GM21367 (cell line): Measurements from ENCODE around the gene CA14.
"Not testable (repeated sequence)": the region's sequence is repeated elsewhere in the genome, so short reads cannot be mapped to it uniquely, and the experiment has no call there.

ENCODE experiments used
- ATAC-seq: cut with Tn5 transposase; IDR thresholded peaks from one replicate; pipeline ENCODE4 v1.9.1; 2021; ENCODE audit not compliant: unreplicated experiment

CA14 gene

GRCh38 chr1:150280138-150280707 is 22.6 kb downstream of the CA14 start:
- ATAC-seq = no peak

- ATAC-seq = no peak
These were observed 23.7 kb downstream of the CA14 start for GRCh38 chr1:150281221-150281757.

DNA sequence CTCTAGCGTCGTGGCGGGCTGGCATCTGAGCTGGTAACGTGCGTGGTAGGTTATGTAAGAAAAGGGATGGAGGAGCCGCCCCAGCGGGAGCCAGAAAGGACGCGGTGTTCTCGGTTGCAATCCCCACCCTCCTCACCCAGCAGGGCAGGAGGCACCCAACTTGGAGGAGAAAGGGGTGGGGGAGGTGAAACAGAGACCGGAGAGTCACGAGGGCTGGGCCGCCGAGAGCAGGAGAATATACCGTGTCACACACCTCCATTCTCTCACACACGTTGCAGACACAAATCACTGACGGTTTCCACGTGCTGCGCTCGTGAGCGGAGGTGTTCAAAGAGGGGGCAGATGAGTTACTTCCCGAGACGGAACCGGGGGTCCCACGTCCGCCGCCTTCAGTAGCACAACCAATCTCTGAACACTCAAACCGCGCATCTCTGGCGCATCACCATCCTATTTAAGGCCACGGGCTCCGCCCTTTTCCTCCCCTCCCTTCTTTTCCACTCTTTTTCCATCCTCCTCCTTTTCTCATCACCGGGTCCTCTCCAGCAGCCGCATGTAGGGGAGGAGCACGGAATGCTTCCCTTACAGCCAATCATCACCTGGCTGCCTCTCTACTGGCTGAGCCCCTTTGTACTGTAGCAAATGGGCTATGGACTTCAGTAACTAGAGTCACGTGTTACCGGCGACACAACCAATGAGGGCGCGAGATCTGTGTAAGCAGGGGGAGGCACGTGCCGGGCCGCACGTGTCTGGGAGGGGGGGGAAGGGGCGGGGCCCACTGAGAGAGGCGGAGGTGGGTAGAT is 24.4 kb downstream of the CA14 start, which contains the start of gene CIART:
Gene CIART (plus strand): TSS at position 797 of the 800 bp plus-strand sequence. CDS start 714 bp downstream, outside the sequence.
- peak; percentile 57 for ATAC-seq

- ATAC-seq = no peak
These were observed 25.0 kb downstream of the CA14 start for GRCh38 chr1:150282558-150282958.

DNA sequence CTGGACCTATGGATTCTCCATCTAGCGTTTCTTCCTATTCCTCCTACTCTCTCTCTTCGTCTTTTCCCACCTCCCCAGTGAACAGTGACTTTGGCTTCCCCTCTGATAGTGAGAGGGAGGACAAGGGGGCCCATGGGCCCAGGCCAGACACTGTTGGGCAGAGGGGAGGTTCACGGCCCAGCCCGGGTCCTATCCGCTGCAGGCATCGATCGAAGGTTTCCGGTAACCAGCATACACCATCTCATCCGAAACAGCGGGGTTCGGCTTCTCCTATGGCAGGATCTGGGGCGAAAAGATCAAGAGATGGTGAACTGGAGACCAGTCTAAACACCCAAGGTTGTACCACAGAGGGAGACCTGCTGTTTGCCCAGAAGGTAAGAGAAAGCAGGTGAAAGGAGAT is 25.7 kb downstream of the CA14 start:
- no peak for ATAC-seq

DNA sequence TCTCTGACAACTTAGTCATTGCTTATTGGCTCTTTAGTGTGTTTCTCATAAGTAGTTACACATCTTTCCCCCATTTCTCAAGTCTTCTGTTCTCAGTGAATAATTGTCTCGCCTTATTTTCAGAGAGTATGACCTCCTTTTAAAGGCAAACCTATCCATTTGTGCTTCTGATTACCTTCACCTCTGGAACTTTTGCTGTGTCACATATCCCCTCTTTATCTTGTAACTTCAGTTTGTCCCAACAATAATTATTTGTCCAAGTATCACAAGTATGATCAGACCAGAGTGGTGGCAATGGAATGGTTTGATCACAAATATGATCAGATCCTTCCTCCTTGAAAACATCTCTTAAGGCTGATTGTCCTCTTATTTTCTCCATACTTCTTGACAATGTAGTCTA is 30.8 kb downstream of the CA14 start:
- no peak for ATAC-seq

DNA sequence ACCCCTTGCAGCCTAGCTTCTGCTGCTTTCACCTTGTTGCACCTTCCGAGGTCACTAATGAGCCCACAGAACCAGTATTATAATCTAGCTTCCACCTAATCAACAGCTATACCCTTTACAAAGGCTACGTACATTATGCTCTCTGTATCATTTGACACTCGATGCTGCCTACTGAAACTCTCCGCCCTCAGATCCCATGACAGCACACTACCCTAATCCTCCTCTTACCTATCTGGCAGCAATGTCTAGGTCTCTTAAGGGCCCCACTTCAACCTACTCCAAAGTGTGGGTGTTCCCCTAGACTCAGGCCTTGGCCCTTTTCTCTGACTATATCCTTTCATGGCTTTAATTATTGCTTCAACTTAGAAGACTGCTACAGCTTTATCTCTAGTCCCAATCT is 31.2 kb downstream of the CA14 start:
- ATAC-seq = no peak

- peak; percentile 88 for ATAC-seq
These were observed 36.1 kb downstream of the CA14 start, which contains the start of gene MRPS21 for GRCh38 chr1:150293433-150294253. TSS of gene MRPS21 (plus strand) at chr1:150293861. CDS start at chr1:150294367, 506 bp downstream.

DNA sequence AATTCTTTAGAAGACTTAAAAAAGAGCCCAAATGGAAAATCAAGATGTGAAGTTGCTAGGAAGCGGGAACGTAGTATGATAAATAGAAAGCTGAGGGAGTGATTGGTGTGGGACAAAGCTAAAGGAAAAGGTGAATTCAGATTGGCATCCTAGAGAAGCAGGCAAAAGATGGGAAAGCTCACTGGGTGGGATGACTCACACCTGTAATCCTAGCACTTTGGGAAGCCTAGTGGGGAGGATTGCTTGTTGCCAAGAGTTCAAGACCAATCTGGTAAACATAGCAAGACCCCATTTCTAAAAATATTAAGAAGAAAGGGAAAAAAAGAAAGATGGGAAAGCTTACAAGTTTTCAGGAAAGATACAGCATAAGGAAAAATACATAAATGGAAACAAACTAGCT is 37.9 kb downstream of the CA14 start:
- no peak for ATAC-seq

DNA sequence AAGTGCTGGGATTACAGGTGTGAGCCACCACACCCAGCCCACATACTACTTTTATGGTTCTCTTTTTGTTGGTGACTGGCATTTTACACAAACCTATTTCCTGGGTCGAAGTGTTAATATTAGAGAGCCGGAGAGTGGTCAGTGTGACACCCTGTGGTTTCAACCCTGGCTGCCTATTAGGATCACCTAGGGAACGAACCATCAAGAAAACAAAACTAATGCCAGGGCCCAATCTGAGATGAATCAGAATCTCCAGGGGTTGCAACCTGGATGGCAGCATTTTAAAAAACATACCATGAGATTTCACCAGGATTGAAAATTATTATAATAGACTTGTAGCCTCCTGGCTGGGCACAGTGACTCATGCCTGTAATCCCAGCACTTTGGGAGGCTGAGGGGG is 42.1 kb downstream of the CA14 start:
- no peak for ATAC-seq

DNA sequence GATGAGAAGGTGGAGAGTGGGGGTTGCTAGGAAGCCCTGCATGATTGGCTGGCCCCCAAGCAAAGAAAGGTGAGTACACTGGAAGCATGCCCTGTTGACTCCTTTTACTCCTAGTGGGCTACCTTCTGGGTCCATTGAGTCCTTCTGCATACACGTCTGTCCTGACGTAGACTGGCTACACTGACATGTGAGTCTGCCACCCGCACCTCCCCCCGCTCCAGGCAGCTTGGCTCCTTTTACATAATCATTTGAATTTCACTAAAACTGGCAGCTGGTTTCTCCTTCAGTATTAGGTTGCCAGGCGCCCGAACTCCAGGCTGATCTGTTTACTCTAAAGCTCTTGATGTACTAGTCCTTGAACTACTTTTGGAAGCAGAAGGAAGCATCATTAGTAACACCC is 44.8 kb downstream of the CA14 start:
- no peak for ATAC-seq

GRCh38 chr1:150302902-150303301 is 45.3 kb downstream of the CA14 start:
- no peak for ATAC-seq

GRCh38 chr1:150308585-150308984 is 51.0 kb downstream of the CA14 start:
- not testable (repeated sequence) for ATAC-seq

DNA sequence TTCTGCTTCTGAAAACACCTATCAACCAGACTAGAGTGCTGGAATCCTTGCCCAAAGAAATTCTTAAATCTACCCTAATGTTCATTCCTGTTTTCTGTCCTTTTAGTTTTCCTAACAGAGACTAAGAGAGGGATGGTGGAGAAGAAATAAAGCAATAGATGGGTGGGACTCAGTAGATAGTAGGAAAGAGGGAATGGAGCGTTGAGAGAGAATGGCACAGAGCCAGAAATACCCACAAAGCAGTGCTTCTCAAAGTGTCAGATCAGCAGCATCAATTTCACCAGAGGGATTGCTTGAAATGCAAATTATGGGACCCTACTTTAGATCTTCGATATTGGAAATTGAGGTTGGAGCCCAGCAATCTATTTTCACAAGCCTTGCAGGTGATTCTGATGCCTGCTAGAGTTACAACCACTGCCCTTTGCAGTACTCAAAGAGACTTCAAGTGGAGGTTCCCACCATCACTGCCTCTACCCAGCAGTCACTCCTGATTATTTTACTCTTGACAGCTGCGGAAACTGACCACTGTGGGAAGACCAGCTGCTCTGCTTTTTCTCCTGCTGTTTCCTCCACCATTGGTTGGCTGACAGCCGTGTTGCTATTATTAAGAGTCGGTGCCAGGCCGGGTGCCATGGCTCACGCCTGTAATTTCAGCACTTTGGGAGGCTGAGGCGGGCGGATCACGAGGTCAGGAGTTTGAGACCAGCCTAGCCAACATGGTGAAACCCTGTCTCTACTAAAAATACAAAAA is 52.4 kb downstream of the CA14 start:
- ATAC-seq = no peak

DNA sequence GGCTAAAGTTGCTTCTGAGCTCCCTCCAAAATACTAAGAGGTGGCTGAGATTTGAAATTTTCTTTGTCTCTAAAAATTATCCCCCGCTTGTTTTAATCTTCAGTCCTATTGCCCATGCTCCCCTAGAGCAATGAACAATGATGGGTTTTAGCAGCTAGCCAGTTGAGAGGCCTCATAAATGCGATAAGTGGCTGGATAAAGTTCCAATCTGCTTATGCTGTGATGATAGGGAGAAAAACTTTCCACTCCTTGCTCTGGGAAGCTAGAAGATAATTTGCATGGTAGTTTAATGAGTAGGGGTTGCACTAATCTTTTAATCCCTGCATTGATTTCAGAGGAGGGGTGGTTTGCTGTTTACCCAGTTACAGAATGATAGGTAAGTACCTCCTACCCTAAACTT is 54.2 kb downstream of the CA14 start:
- ATAC-seq = no peak
